Suppressor macrophage (primary cell): Measurements from ENCODE around the gene PSPC1.
A peak's percentile ranks its signal among the peaks of the same experiment; 100 is the strongest.
"Not testable (repeated sequence)": the region's sequence is repeated elsewhere in the genome, so short reads cannot be mapped to it uniquely, and the experiment has no call there.

Source experiments
- DNase-seq, 4 experiments: peaks; one replicate each; pipeline ENCODE4 v3.0.0-alpha.2; 2020 to 2022

Gene PSPC1

GRCh38 chr13:19764237-19764636, 18.5 kb downstream of the PSPC1 start:
- DNase-seq: no peak

GRCh38 chr13:19763618-19764017, 19.1 kb downstream of the PSPC1 start:
- DNase-seq: no peak

DNA sequence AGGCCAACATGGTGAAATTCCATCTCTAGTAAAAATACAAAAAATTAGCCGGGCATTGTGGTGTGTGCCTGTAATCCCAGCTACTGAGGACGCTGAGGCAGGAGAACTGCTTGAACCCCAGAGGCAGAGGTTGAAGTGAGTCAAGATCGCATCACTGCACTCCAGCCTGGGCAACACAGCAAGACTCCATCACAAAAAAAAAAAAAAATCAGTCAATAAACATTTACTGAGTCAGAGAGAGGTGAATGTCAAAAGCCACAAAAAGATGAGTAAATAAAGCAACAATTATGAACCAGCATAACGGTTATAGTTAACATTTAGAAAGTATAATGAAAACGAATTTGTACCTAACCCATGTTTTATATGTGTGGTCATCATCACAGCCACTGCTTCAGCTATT, 23.1 kb downstream of the PSPC1 start:
- no peak for DNase-seq

GRCh38 chr13:19742643-19743042, 40.1 kb downstream of the PSPC1 start:
- DNase-seq: no peak

DNA sequence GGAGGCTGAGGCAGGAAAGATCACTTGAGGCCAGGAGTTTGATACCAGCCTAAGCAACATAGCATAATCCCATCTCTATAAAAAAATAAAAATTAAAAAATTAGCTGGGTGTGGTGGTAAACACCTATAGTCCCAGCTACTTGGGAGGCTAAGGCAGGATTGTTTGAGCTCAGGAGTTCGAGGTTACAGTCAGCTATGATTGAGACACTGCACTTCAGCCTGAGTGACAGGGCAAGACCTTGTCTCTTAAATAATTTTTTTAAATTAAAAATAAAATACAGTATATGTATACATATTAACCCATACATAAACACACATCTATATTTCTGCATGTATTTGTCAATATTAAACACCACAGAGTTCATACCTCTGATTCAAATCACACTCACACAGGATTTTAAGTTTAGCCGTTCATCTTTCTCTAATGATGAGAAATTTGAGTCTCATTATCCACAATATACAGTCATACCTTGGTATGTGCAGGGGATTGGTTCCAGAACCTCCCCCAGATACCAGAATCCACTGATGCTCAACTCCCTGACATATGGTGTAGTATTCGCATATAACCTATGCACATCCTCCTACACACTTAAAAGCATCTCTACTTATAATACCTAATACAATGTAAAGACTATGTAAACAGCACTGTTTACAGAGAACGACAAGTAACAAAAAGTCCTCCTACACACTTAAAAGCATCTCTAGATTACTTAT, 44.7 kb downstream of the PSPC1 start:
- DNase-seq: no peak

GRCh38 chr13:19726611-19727010, 56.1 kb downstream of the PSPC1 start:
- no peak for DNase-seq

DNA sequence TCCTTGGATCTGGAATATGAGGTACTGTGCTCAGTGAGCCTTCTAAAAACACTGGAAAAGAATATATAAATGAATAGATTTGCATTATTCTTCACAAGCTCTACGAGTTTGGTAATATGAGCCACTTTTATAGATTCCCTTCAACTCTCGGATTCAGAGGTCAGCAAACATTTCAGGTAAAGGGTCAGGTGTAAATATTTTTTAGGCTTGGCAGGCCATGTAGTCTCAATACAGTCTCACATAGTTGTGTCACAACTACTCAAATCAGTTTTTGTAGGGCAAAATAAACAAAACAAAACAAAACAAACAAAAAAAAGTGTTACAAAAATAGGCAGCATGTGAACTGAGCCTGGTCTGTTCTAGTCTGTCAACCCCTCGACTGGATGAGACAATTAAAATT, 57.4 kb downstream of the PSPC1 start:
- no peak for DNase-seq

GRCh38 chr13:19720039-19720438, 62.7 kb downstream of the PSPC1 start:
- DNase-seq: no peak

DNA sequence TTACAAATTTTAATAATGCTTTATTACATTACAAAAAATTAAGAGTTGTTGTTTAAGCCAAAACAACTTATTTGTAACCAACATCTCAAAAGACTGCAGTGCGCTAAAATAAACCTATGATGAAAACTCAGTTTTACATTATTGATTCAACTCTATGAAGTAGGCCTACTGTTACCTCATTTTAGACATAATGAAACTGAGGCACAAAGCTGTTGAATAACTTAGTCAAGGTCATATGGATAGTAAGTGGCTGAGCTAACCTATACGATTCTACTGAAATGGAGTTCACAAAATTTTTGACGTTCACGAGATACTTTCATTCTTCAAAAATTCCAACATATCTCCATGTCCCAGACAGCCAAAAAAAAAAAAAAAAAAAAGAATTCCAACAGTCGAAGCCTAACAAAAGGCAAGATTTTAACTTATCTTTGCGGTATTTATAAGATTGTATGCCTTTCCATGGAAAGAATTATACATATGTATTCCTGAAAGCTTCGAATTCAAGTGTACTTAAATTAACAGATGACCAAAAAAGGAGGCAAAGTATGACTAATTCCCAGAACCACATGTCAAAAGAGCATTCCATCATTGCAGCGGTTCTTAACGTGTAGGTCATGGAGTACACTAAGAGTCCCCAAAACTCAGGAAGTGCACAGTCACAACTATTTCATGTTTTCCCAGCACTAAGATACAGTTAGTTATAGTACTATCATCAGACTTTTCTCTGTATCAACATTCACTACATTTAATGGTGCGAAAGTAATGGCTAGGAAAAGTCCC, 69.4 kb downstream of the PSPC1 start:
- DNase-seq: peak in 2 of 4 experiments; percentile 34 to 35

DNA sequence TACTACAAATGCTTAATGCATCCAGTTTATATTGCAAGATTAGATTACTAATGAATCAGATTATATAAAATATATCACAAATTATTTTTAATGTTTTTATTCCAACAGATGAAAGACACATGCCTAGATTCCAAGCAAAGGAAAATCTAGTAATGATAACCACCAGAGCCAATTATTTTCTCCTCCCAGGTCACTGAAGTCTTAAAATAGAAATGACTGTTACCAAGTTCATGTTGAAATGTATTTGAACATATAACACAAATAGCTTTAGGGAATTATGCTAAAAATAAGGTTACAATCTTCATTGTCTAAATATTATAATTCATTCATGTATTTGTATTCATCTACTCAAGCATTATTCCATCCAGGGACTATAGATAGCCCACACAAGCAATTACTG, 73.0 kb downstream of the PSPC1 start:
- DNase-seq: not testable (repeated sequence)

GRCh38 chr13:19709039-19709438, 73.7 kb downstream of the PSPC1 start:
- not testable (repeated sequence) for DNase-seq

- DNase-seq: not testable (repeated sequence)
Measured at GRCh38 chr13:19704256-19704655, 78.5 kb downstream of the PSPC1 start.

- DNase-seq: not testable (repeated sequence)
Measured at GRCh38 chr13:19701619-19702018, 81.1 kb downstream of the PSPC1 start.

GRCh38 chr13:19700963-19701362, 81.8 kb downstream of the PSPC1 start:
- DNase-seq: not testable (repeated sequence)

DNA sequence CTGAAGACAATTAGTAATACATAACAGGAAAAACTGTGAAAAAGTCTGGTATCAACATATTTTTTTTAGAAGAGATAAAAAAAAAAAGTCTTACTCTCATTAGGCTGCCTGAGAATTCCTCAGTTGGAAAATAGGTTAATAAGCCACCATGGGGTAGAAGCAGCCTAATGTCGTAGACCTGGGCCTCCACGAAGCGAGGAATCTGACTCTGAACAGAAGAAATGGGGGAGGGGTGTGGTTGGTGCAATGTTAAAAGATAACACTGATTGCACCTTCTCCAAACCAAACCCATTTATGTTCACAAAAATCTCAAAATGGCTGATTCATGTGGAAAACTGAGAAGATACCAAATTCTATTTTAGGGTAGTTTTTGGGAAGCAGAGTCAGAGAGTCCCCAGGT, 86.9 kb downstream of the PSPC1 start:
- DNase-seq: no peak

GRCh38 chr13:19695428-19695827, 87.3 kb downstream of the PSPC1 start:
- DNase-seq: no peak

DNA sequence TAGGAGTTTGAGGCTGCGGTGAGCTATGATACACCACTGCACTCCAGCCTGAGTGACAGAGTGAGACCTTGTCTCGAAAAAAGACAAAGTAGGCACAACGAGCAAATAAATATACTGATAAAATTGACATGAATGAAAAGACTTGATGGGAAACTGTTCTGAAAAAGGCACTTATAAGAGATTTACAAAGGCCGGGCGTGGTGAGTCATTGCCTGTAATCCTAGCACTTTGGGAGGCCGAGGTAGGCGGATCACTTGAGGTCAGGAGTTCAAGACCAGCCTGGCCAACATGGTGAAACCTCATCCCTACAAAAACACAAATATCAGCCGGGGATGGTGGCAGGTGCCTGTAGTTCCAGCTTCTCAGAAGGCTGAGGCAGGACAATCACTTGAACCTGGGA, 91.3 kb downstream of the PSPC1 start:
- DNase-seq: not testable (repeated sequence)

DNA sequence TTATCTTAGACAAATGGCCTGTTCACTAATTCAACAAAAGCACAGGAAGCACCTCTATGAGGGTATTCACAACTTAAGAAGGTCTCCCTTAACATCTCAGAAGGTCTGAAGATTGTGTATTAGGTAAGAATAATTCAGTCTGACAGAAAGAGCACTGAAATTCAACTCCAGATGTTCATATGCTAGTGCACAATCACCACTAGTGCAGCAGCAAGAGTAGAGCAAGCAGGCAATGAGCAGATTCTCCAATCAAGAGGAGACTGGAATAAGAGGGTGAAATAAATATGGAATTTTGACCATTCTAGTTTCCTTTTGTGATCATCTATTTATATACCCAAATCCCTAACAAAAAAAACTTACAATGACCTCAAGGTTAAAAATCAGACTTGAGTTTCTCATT, 97.3 kb downstream of the PSPC1 start:
- no peak for DNase-seq

- DNase-seq: no peak
Measured at GRCh38 chr13:19685034-19685433, 97.7 kb downstream of the PSPC1 start.

GRCh38 chr13:19681517-19681916, 101.2 kb downstream of the PSPC1 start:
- DNase-seq: no peak

GRCh38 chr13:19680751-19681150, 102.0 kb downstream of the PSPC1 start:
- no peak for DNase-seq

- DNase-seq: no peak
Measured at GRCh38 chr13:19676168-19676567, 106.6 kb downstream of the PSPC1 start.

DNA sequence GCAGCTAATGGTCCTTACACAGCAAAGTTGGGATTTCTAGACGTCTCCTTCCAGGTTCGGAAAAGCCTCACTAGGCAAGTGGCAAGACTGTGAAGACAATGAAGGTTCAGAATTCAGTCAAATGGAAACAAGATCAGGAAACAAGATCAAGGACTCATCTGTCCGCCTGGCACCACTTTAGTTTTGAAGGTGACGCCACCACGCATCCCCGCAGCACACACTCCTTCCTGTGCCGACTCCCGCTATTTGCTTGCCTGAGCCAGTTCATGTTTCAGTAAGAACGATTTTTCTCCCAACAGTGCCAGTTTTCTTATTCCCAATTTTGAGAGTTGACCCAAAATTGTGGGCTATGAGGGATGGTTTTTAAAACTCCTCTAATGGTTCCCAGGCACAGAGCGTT, 107.8 kb downstream of the PSPC1 start:
- DNase-seq: no peak
